ENCODE data around the gene USP17L30. TPM values are rescaled to one million over a fixed set of nuclear protein-coding genes. Genes with fewer than 3 reads are reported as not detected.
"Not testable (repeated sequence)": the region's sequence is repeated elsewhere in the genome, so short reads cannot be mapped to it uniquely, and the experiment has no call there.

Gene USP17L30
- total RNA-seq, 3 donors from 2014 or later, result not detected

GRCh38 chr4:9381012-9381534 lies 18.1 kb downstream of the USP17L30 start:
- ATAC-seq, result not testable (repeated sequence)
- TF ChIP-seq, protein P1, sequence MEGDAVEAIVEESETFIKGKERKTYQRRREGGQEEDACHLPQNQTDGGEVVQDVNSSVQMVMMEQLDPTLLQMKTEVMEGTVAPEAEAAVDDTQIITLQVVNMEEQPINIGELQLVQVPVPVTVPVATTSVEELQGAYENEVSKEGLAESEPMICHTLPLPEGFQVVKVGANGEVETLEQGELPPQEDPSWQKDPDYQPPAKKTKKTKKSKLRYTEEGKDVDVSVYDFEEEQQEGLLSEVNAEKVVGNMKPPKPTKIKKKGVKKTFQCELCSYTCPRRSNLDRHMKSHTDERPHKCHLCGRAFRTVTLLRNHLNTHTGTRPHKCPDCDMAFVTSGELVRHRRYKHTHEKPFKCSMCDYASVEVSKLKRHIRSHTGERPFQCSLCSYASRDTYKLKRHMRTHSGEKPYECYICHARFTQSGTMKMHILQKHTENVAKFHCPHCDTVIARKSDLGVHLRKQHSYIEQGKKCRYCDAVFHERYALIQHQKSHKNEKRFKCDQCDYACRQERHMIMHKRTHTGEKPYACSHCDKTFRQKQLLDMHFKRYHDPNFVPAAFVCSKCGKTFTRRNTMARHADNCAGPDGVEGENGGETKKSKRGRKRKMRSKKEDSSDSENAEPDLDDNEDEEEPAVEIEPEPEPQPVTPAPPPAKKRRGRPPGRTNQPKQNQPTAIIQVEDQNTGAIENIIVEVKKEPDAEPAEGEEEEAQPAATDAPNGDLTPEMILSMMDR (IDR thresholded peaks at IDR 0.05), result peak; percentile 50
- peak; percentile 63 to 67 (median 65) for DNase-seq

GRCh38 chr4:9384126-9384525 lies 21.2 kb downstream of the USP17L30 start:
- Histone ChIP-seq H3K4me3 (no peak overlapping the region), H3K36me3 (ENCODE audit: low read depth) (no peaks in the 10 kb centered on the region), H3K4me1 (ENCODE audit: low read depth) (no peaks in the 10 kb centered on the region), H3K9me3 (no peaks in the 10 kb centered on the region)
- ATAC-seq (no peak), DNase-seq (no peak)
- TF ChIP-seq, protein P1 (IDR thresholded peaks at IDR 0.05), result no peak
- intact Hi-C loops (cut with DNase I, micrococcal nuclease), result no loop called here

More at GRCh38 chr4:9381012-9381534, 18.1 kb downstream of the USP17L30 start:
- H3K36me3 ChIP-seq (ENCODE audit: low read depth); intact Hi-C loops (cut with DNase I, micrococcal nuclease); H3K4me1 ChIP-seq (ENCODE audit: low read depth); H3K9me3 ChIP-seq: not testable (repeated sequence)
- peak overlapping the region; percentile 9 for H3K4me3 ChIP-seq

DNA sequence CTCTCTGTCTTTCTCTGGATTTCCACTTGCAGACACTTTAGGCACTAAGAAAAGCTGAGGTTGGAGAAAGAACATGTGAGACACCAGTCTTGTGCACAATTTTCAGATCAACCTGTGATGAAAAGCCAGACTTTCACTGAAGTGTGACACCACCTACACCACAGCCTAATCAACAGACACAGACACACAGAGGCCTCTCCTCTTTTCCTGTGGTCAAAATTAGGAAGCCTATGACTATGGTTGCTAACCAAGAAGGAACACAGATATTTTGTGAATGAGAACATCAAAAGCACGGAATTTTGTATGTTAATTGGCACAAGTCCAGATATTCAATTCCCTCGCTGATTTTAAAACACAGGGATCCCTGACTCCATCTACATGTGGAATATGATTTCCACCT lies 26.1 kb downstream of the USP17L30 start:
- intact Hi-C loops (cut with DNase I, micrococcal nuclease); H3K4me1 ChIP-seq (ENCODE audit: low read depth); ATAC-seq; H3K4me3 ChIP-seq; H3K9me3 ChIP-seq; DNase-seq; H3K36me3 ChIP-seq (ENCODE audit: low read depth): not testable (repeated sequence)

- DNase-seq; ATAC-seq; intact Hi-C loops (cut with DNase I, micrococcal nuclease); H3K4me1 ChIP-seq (ENCODE audit: low read depth); H3K9me3 ChIP-seq; H3K4me3 ChIP-seq; H3K36me3 ChIP-seq (ENCODE audit: low read depth): not testable (repeated sequence)
These were observed 42.8 kb downstream of the USP17L30 start for GRCh38 chr4:9405774-9406173.

GRCh38 chr4:9406491-9406890 lies 43.6 kb downstream of the USP17L30 start:
- intact Hi-C loops (cut with DNase I, micrococcal nuclease); H3K4me3 ChIP-seq; H3K36me3 ChIP-seq (ENCODE audit: low read depth); H3K9me3 ChIP-seq; H3K4me1 ChIP-seq (ENCODE audit: low read depth); DNase-seq; ATAC-seq: not testable (repeated sequence)

- intact Hi-C loops (cut with DNase I, micrococcal nuclease), result no loop called here
- no peaks in the 10 kb centered on the region for H3K4me1 ChIP-seq (ENCODE audit: low read depth)
- H3K9me3 ChIP-seq, result no peaks in the 10 kb centered on the region
- H3K36me3 ChIP-seq (ENCODE audit: low read depth), result no peaks in the 10 kb centered on the region
- TF ChIP-seq, protein P1 (IDR thresholded peaks at IDR 0.05), result no peak
- ATAC-seq (no peak), DNase-seq (no peak)
- H3K4me3 ChIP-seq, result no peak overlapping the region
These were observed 46.9 kb downstream of the USP17L30 start for GRCh38 chr4:9409793-9410192.

Other genes with a start within 250 kb of the USP17L30 start
- gene FAM90A26, start 192.7 kb upstream of the USP17L30 start, total RNA-seq, result not detected
- gene USP17L10, start 152.5 kb upstream of the USP17L30 start, total RNA-seq, result not detected
- gene USP17L11, start 147.7 kb upstream of the USP17L30 start, total RNA-seq, result not detected
- gene USP17L12, start 143.0 kb upstream of the USP17L30 start, total RNA-seq, result not detected
- not detected for gene USP17L13, start 138.2 kb upstream of the USP17L30 start, total RNA-seq
- not detected for gene USP17L15, start 128.7 kb upstream of the USP17L30 start, total RNA-seq
- gene USP17L17, start 119.2 kb upstream of the USP17L30 start, total RNA-seq, result not detected
- gene USP17L18, start 114.5 kb upstream of the USP17L30 start, total RNA-seq, result not detected
- gene USP17L19, start 109.8 kb upstream of the USP17L30 start, total RNA-seq, result not detected
- not detected for gene USP17L20, start 105.0 kb upstream of the USP17L30 start, total RNA-seq
- not detected for gene USP17L21, start 100.3 kb upstream of the USP17L30 start, total RNA-seq
- not detected for gene USP17L22, start 95.5 kb upstream of the USP17L30 start, total RNA-seq
- gene USP17L24, start 38.0 kb upstream of the USP17L30 start, total RNA-seq, result not detected
- not detected for gene USP17L25, start 33.2 kb upstream of the USP17L30 start, total RNA-seq
- gene USP17L26, start 28.5 kb upstream of the USP17L30 start, total RNA-seq, result not detected
- gene USP17L5, start 23.7 kb upstream of the USP17L30 start, total RNA-seq, result not detected
- gene USP17L27, start 19.0 kb upstream of the USP17L30 start, total RNA-seq, result not detected
- gene USP17L28, start 14.2 kb upstream of the USP17L30 start, total RNA-seq, result not detected
- gene USP17L29, start 9.5 kb upstream of the USP17L30 start, total RNA-seq, result not detected
- gene DEFB131A, start 81.3 kb downstream of the USP17L30 start, total RNA-seq, result not detected